Tibial nerve (tissue), 4 donors: ENCODE results near the gene HNRNPA3.

Experiments
- CTCF ChIP-seq, 5 experiments: fragments of 200-600 bp in 3 of 5; fragments of 450-650 bp in 2 of 5; sonication (generic) in 3 of 5; IDR thresholded peaks; one replicate each; pipeline ENCODE4 v1.5.1; 2016 to 2019; ENCODE audit warnings: antibody characterized with exemption in 5 of 5, mild to moderate bottlenecking in 3 of 5, moderate library complexity in 2 of 5
- EP300 ChIP-seq, 2 donors: sonication (generic); formaldehyde crosslinking; IDR thresholded peaks; one replicate each; pipeline ENCODE4 v1.6.1; 2017; ENCODE audit warnings: antibody characterized with exemption in 2 of 2, mild to moderate bottlenecking in 1 of 2
- POLR2A ChIP-seq, 2 donors: fragments of 450-650 bp; IDR thresholded peaks; one replicate each; pipeline ENCODE4 v1.6.1; 2017; ENCODE audit warnings: antibody characterized with exemption in 2 of 2, mild to moderate bottlenecking in 2 of 2, moderate library complexity in 2 of 2

- TF ChIP-seq CTCF (IDR thresholded peaks at IDR 0.05) = no peak
- TF ChIP-seq POLR2A (IDR thresholded peaks at IDR 0.05) = no peak
- peak; percentile 76 to 91 for TF ChIP-seq EP300 (IDR thresholded peaks at IDR 0.05)
Measured at GRCh38 chr2:177239932-177240630, 27.5 kb downstream of the HNRNPA3 start.
